GM18499 (cell line): ENCODE data around the gene SEPTIN14.
A peak's percentile ranks its signal among the peaks of the same experiment; 100 is the strongest.
"Not testable (repeated sequence)": the region's sequence is repeated elsewhere in the genome, so short reads cannot be mapped to it uniquely, and the experiment has no call there.

Experiments
- ATAC-seq: cut with Tn5 transposase; IDR thresholded peaks from one replicate; pipeline ENCODE4 v1.9.1; 2021; ENCODE audit warnings: moderate number of reproducible peaks; ENCODE audit not compliant: insufficient read depth, unreplicated experiment

The SEPTIN14 gene

DNA sequence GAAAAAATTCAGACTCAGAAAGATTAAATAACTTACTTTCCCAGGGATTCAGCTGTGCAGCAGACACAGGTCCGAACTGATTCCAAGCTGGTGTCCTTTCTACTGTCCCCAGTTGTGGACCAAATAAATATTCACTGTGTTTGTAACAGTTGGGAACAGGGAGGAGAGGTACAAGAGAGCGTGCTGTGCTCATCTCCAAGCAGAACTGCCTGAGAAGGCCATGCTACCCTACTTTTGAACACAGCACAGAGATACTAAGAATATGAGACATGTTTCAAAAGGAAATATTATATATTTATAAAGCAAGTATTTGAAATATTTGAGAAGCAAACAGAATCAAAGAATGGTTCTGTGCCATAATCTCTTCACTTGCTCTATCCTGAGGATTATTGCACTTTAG is at the start of gene SEPTIN14:
Gene SEPTIN14, minus strand, starts transcription at position 101 of the 400 bp plus-strand sequence. CDS start 756 bp downstream, outside the sequence.
- ATAC-seq = not testable (repeated sequence)

DNA sequence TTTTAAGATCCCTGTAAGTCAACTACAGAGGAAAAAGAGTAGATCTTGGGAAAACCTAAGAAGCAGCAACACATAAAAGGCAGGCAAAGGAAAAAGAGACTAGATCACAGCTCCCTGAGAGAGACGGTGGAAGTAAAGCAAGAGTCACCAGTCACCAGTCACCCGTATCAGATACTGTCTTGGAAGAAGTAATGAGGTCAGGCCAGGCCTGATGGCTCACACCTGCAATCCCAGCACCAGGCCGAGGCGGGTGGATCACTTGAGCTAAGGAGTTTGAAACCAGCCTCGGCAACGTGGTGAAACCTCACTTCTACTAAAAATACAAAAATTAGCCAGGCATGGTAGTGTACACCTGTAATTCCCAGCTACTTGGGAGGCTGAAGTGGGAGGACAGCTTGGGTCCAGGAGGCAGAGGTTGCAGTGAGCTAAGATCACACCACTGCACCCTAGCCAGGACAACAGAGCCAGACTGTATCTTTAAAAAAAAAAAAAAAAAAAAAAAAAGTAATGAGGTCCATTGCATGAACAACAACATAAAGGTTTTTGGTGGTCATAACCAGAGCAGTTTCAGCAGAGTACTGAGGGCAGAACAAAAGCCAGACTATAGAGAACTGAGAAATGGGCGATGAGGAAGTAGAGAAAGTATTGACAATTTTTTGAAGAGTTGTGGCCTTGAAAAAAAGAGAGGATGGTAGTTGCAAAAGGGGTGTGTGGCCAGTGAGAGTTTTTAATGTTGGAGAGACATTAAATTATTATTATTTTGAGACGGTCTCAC is 41.6 kb upstream of the SEPTIN14 start:
- ATAC-seq = peak; percentile 94

DNA sequence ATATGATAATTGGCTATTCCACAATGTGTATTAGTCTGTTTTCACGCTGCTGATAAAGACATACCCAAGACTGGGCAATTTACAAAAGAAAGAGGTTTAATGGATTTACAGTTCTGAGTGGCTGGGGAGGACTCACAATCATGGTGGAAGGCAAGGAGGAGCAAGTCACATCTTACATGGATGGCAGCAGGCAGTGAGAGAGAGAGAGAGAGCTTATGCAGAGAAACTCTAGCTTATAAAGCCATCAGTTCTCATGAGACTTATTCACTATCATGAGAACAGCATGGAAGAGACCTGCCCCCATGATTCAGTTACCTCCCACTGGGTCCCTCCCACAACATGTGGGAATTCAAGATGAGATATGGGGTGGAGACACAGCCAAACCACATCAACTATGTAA is 38.5 kb upstream of the SEPTIN14 start:
- not testable (repeated sequence) for ATAC-seq

DNA sequence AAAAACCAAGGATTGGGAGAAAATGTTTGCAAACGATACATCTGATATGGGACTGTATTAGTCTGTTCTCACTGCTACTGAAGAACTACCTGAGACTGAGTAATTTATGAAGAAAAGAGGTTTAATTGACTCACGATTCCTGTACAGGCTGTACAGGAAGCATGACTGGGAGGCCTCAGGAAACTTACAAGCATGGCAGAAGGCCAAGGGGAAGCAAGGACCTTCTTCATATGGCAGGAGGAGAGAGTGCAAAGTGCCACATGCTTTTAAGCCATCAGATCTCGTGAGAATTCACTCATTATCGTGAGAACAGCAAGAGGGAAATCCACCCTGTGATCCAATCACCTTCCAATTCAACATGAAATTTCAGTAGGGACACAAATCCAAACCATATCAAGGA is 35.7 kb upstream of the SEPTIN14 start:
- ATAC-seq = no peak

DNA sequence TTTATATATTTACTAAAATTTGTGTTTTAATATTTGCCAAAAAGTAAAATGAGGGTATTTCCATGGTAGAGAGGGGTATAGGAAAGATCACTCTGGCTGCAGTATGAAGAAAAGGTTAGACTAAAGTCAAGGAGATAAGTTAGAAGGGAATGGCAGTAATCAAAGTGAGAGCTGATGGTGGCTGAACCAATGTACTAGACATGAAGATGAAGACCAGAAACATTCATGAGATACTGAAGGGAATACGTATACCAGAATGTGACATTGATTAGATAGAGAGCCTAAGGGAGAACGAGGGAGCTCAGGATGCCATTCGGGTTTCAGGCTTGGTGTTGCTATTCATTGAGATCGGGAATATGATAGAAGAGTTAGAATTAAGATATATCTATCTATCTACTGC is 32.5 kb upstream of the SEPTIN14 start:
- ATAC-seq = no peak

DNA sequence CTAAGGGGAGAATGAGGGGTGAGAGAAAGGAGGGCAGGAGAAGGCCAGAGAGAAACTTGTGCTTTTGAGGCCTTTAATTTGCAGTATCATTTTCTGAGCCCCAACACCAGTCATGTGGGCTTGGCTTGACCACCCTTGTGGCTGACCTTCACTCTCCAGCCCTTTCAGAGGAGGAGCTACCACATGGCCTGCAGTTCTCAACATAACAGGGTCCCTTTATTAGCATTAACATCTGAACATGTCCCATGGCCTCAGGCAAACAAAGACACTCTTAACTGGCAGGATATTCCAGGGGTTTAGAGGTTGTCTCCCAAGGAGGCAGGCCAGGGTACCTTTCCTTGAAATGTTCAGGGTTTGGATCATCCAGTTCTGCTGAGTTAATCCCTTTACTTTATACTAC is 31.4 kb upstream of the SEPTIN14 start:
- ATAC-seq = no peak

DNA sequence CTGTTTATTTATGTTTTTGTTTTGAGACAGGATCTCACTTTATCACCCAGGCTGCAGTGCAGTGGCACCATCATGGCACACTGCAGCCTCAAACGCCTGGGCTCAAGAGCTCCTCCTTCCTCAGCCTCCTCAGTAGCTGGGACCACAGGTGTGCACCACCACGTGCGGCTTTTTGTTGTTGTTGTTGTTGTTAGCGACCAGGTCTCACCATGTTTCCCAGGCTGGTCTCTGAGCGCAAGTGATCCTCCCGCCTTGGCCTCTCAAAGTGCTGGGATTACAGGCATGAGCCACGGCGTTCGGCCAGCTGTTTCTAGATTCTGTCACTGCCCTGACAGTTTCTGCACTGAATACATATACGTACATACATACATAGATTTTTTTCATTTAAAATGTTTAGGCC is 25.8 kb upstream of the SEPTIN14 start:
- not testable (repeated sequence) for ATAC-seq

DNA sequence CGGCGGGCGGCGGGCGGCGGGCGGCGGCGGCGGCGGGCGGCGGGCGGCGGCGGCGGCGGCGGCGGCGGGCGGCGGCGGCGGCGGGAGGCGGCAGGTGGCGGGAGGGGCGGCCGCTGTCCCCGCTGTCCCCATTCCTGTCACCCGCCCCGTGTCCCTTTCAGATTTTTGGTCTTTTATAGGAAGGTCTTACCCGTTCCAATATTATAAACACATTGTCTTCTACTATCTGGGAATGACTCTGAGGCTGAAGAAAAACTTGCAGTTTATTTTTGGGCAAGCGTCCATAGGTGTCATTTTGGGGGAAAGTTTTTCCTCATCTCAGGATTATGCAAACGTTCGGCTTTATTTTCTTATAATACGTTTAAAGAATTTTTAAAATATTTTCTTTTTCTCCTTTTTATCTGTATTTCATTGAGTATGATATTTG is 25.3 kb upstream of the SEPTIN14 start:
- ATAC-seq = no peak

DNA sequence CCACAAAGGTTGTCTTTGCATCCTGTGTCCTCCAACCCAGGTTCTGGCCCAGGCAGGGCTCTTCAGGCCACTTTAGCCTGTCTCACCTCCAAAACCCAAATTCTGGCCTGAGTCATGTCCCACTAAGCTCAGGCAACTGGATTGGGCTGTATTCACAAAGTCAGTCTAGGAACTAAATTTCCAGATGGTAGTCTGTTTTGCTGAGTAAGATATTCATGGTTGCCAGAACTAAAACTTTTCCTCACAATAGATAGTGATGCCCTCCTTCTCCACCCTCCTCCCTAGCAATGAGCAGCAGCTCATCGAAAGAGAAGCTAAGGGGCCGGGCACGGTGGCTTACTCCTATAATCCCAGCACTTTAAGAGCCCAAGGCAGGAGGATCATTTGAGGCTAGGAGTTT is 21.8 kb upstream of the SEPTIN14 start:
- no peak for ATAC-seq

DNA sequence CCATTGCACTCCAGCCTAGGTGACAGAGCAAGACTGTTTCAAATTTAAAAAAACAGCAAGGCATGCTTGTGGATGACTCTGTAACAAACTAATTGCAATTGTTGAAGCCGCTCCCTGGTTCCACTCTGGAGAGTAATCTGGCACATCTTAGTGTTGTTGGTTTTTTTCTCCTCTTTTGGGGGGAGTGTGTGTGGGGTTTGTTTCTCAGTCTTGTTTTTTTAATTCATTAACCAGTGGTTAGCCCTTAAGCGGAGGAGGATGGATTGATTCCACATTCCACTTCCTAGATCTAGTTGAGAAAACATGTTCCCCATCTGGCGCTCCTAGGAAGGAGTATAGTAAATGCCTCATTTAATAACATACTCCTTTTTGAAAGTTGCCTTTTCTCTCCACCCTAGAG is 16.1 kb upstream of the SEPTIN14 start:
- no peak for ATAC-seq

DNA sequence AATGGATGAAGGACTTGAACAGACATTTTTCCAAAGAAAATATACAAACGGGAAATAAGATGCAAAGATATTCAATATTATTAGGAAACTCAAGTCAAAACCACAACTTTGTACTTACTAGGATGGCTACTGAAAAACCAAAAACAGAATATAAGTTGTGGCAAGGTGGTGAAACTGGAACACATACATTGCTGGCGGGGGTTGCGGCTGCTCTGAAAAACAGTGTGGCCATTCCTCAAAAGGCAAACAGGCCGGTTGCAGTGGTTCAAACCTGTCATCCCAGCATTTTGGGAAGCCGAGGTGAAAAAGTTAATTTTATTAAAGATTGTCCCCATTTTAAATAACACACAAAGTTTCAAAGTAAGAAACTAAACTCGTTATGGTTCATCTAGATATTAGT is 14.8 kb upstream of the SEPTIN14 start:
- ATAC-seq = no peak

DNA sequence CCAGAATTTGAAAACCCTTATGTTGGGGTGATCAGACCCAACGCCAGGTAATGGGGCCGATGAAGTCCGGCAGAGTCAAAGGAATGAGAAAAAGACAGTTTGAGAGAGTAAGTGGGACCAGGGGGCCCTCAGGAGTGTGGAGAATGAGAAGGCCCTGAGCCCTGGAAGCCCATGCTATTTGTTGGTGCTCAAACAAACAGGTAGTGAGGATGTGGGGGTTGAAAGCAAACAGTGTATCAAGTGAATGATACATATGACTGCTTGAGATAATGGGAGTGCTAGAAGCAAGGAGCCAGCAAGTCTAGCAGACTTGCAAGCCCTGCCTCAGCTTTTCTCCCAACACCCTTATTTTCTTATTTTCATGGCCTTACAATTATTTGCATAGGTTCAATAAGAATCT is 11.2 kb upstream of the SEPTIN14 start:
- ATAC-seq = no peak

DNA sequence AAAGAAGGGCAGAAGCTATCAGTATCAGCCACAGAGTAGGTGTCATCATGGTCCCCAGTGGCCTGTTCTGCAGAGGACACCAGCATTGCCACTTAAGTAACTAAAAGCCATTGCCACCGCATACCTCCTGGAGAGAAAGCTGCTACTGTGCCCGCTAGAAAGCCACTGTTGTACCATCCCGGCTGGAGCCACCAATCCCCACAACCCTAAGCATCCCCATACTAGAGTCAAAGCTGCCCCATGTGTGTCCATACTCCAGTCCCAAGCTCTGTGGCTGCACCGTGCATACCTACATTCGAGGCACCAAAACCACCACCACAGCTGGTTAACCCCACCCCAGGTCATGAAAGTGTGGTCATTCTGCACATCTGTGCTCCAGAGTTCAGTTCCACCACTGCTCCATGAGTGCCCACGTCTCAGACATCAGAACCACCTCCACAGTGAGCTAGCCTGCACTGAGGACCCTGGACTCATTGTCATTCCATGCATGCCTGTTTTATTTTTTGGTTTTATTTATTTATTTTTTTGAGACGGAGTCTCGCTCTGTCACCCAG is 9.5 kb upstream of the SEPTIN14 start:
- no peak for ATAC-seq

DNA sequence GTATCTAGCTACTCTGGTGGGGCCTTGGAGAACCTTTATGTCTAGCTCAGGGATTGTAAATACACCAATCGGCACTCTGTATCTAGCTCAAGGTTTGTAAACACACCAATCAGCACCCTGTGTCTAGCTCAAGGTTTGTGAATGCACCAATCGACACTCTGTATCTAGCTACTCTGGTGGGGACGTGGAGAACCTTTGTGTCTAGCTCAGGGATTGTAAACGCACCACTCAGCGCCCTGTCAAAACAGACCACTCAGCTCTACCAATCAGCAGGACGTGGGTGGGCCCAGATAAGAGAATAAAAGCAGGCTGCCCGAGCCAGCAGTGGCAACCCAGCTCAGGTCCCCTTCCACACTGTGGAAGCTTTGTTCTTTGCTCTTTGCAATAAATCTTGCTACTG is 6.4 kb upstream of the SEPTIN14 start:
- not testable (repeated sequence) for ATAC-seq

DNA sequence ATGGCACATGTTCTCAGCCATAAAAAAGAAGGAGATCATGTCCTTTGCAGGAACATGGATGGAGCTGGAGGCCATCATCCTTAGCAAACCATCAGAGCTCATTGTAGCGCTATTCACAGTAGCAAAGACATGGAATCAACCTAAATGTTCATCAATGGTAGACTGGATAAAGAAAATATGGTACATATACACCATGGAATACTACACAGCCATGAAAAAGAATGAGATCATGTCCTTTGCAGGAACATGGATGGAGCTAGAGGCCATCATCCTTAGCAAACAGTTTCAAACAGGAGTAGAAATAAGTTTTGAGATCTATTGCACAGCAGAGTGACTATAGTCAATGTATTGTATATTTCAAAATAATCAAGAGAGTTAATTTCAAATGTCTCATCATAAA is 17.4 kb downstream of the SEPTIN14 start:
- ATAC-seq = not testable (repeated sequence)

DNA sequence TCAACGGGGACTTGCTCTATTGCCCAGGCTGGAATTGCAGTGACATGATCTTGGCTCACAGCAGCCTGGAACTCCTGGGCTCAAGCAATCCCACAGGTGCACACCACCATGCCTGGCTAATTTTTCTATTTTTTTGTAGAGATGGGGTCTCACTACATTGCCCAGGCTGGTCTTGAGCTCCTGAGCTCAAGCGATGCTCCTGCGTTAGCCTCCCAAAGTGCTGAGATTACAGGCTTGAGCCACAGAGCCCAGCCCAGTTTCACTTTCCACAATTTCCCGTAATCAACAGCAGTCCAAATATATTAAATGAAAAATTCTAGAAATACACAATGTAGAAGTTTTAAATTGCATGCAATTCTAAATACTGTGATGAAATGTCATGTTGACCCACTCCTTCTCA is 24.0 kb downstream of the SEPTIN14 start:
- ATAC-seq = no peak

DNA sequence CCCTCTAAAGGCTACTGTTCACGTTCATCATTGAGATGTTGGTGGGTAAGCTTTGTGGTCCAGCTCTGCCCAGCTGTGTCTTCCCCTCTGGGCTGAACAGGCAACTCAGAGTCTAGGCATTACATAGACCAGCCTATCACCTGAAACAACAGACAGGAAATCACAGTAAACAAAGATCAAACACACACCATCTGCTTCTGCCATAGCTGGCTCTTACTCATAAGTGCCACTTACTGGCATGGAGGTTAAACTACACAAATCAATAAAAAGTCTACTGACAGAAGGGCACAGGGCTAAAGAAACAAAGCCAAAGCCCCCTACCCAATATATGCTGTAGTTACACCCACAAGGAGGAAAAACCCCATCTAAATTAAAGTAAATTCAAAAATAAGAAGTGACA is 35.0 kb downstream of the SEPTIN14 start:
- no peak for ATAC-seq

DNA sequence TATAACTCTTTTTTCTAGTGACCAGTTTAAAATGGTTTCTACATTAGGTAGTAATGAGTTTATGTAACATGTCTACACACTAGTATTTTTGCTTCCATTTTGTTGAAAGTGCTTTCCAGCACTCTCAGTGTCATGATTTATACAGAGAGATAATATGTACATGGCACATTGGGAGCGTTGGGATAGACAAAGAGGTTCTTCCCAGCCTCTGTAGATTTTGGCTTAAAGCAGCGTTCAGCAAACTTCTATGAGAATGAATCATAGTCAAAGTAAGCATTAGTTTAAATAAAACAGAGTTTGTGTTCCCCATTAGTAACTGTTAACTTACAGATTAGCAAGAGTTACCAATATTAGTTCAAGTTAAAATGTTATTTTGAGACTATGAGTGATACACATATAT is 43.9 kb downstream of the SEPTIN14 start:
- no peak for ATAC-seq

DNA sequence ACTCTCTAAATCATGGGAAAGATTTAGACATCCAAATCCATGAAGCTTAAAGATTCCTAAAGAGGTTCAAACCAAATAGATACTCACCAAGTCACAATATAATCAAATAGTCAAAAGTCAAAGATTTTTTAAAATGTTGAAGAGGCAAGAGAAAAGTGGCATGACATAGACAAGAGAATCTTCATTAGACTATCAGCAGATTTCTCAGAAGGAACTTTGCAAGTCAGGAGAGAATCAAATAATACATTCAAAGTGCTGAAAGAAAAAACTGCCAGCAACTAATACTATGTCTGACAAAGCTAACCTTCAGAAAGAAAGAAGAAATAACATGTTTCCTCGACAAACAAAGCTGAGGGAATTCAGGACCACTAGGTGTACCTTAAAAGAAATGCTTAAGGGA is 65.3 kb downstream of the SEPTIN14 start:
- ATAC-seq = not testable (repeated sequence)

DNA sequence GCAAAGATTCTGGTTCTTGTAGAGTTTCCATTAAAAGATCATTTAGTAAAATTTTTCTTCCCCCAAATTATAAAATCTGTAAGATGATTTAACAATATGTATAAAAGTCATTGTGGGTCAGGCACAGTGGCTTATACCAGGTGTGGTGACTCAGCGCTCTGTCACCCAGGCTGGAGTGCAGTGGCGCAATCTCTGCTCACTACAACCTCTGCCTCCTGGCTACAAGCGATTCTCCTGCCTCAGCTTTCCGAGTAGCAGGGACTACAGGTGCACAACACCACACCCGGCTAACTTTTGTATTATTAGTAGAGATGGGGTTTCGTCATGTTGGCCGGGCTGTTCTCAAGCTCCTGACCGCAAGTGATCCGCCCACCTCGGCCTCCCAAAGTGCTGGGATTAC is 68.0 kb downstream of the SEPTIN14 start:
- ATAC-seq = no peak

DNA sequence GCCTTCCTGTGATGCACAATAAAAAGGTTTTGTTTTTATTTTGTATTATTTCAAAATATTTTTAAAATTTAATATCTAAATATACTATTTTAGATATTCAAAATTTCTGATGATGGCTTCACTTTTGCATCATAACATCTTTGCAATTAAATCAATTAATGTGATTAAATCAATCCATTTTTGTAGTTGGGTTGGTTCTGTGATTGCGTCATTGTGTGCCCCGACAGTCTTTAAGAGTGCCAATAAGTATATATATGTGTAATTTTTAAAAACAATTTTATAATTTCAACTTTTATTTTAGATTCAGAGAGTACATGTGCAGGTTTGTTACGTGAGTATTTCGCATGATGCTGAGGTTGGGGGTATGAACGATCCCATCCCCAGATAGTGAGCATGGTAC is 70.5 kb downstream of the SEPTIN14 start:
- no peak for ATAC-seq

DNA sequence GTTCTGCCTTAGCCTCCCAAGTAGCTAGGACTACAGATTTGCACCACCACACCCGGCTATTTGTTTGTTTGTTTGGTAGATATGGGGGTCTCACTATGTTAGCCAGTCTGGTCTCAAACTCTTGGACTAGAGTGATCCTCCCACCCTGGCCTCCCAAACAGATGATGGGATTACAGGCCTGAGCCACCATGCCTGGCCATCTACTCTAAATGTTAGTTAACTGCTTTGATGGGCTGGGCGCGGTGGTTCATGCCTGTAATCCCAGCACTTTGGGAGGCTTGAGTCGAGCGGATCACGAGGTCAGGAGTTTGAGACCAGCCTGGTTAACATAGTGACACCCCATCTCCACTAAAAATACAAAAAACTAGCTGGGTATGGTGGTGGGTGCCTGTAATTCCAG is 74.8 kb downstream of the SEPTIN14 start:
- no peak for ATAC-seq
